Neural cell (in vitro differentiated cells): ENCODE results near the gene RGL3.

ENCODE experiments used
- CTCF ChIP-seq: fragments of 450-650 bp; IDR thresholded peaks from 2 replicates; pipeline ENCODE4 v1.5.1; 2014; ENCODE audit warnings: antibody characterized with exemption, mild to moderate bottlenecking, moderate library complexity; ENCODE audit not compliant: poor library complexity, severe bottlenecking
- POLR2AphosphoS5 ChIP-seq: IDR thresholded peaks from 2 replicates; pipeline ENCODE4 v1.6.1; 2012
- TAF1 ChIP-seq: IDR thresholded peaks from 2 replicates; pipeline ENCODE4 v1.6.1; 2012; ENCODE audit warnings: low read depth

- TF ChIP-seq CTCF (no peak), POLR2AphosphoS5 (no peak), TAF1 (no peak)
Measured at GRCh38 chr19:11364935-11365334, 54.2 kb downstream of the RGL3 start.
